K562 (cell line): ENCODE data around the gene LDB1.

Experiments
- CXXC5 ChIP-seq: fragments of 250-450 bp; sonication (Bioruptor Pico); IDR thresholded peaks from 2 replicates; pipeline ENCODE4 v1.8.0; 2022; ENCODE audit warnings: inconsistent platforms, mild to moderate bottlenecking, moderate library complexity
- POLR2A ChIP-seq: fragments of 450-650 bp; conservative IDR thresholded peaks from 2 replicates; pipeline ENCODE4 v1.6.1; 2016
- POLR2AphosphoS5 ChIP-seq: IDR thresholded peaks from 2 replicates; pipeline ENCODE4 v1.6.1; 2011; ENCODE audit warnings: mild to moderate bottlenecking, low read depth, low read length, moderate library complexity; ENCODE audit not compliant: control insufficient read depth, insufficient read depth
- SIN3A ChIP-seq, 2 experiments: fragments of 150-350 bp in 1 of 2; IDR thresholded peaks; 2 replicates each; pipeline ENCODE4 v1.6.1; 2011 to 2016; ENCODE audit warnings: borderline replicate concordance in 2 of 2, low read depth in 2 of 2, low read length in 2 of 2, mild to moderate bottlenecking in 2 of 2, moderate library complexity in 2 of 2; ENCODE audit not compliant: control insufficient read depth in 1 of 2
- XRCC5 ChIP-seq: fragments of 200-400 bp; formaldehyde crosslinking; IDR thresholded peaks from 2 replicates; pipeline ENCODE4 v1.6.1; 2017; ENCODE audit warnings: low read depth, mild to moderate bottlenecking, low read length
- ZBTB33 ChIP-seq: sonication (generic); formaldehyde crosslinking; IDR thresholded peaks from 2 replicates; pipeline ENCODE4 v1.8.1; 2023; ENCODE audit warnings: mild to moderate bottlenecking, missing genetic modification reagents
- ZBTB7A ChIP-seq: IDR thresholded peaks from 2 replicates; pipeline ENCODE4 v1.6.1; 2011; ENCODE audit warnings: low read depth, mild to moderate bottlenecking, low read length, moderate library complexity, borderline replicate concordance; ENCODE audit not compliant: control insufficient read depth
- ZFP36 ChIP-seq: fragments of 150-350 bp; IDR thresholded peaks from 2 replicates; pipeline ENCODE4 v1.6.1; 2018; ENCODE audit warnings: low read length, low read depth; ENCODE audit not compliant: partially characterized antibody
- ZNF41 ChIP-seq: fragments of 250-450 bp; sonication (Bioruptor Pico); conservative IDR thresholded peaks from 2 replicates; pipeline ENCODE4 v1.4.0; 2020; ENCODE audit warnings: mild to moderate bottlenecking
- ZZZ3 ChIP-seq: fragments of 450-650 bp; IDR thresholded peaks from 2 replicates; pipeline ENCODE4 v1.6.1; 2016; ENCODE audit warnings: antibody characterized with exemption, mild to moderate bottlenecking, moderate library complexity
- TF ChIP-seq, protein P1 (sequence below), 3 experiments: IDR thresholded peaks in 2 of 3; conservative IDR thresholded peaks in 1 of 3; 2 replicates each; pipeline ENCODE4 v1.5.1; 2011 to 2012; ENCODE audit warnings: low read length in 3 of 3, mild to moderate bottlenecking in 3 of 3, control low read depth in 2 of 3, improper control_type of control experiment in 1 of 3, inconsistent platforms in 1 of 3, low read depth in 1 of 3, mixed read lengths in 1 of 3, moderate library complexity in 1 of 3; ENCODE audit not compliant: insufficient read depth in 2 of 3

GRCh38 chr10:102066399-102067088 lies 53.6 kb downstream of the LDB1 start:
- TF ChIP-seq, protein P1, sequence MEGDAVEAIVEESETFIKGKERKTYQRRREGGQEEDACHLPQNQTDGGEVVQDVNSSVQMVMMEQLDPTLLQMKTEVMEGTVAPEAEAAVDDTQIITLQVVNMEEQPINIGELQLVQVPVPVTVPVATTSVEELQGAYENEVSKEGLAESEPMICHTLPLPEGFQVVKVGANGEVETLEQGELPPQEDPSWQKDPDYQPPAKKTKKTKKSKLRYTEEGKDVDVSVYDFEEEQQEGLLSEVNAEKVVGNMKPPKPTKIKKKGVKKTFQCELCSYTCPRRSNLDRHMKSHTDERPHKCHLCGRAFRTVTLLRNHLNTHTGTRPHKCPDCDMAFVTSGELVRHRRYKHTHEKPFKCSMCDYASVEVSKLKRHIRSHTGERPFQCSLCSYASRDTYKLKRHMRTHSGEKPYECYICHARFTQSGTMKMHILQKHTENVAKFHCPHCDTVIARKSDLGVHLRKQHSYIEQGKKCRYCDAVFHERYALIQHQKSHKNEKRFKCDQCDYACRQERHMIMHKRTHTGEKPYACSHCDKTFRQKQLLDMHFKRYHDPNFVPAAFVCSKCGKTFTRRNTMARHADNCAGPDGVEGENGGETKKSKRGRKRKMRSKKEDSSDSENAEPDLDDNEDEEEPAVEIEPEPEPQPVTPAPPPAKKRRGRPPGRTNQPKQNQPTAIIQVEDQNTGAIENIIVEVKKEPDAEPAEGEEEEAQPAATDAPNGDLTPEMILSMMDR (IDR thresholded peaks at IDR 0.05 in 2 of 3, conservative IDR thresholded peaks at IDR 0.05 in 1 of 3; ENCODE audit: insufficient read depth in 2 of 3, low read depth in 1 of 3, low read length in 3 of 3) = no peak
- TF ChIP-seq XRCC5 (no peak), CXXC5 (CRISPR knock-in tag) (no peak), ZBTB33 (no peak), POLR2AphosphoS5 (no peak), ZZZ3 (no peak), ZNF41 (no peak), ZFP36 (no peak), POLR2A (no peak), SIN3A (IDR thresholded peaks at IDR 0.05; ENCODE audit: borderline replicate concordance in 2 of 2, control insufficient read depth in 1 of 2, low read depth in 2 of 2, low read length in 2 of 2) (no peak), ZBTB7A (no peak)
